HG03439 (cell line): Measurements from ENCODE around the gene PIAS1.

Experiments used
- ATAC-seq: cut with Tn5 transposase; IDR thresholded peaks from one replicate; pipeline ENCODE4 v1.9.1; 2021; ENCODE audit warnings: mild to moderate bottlenecking, moderate library complexity; ENCODE audit not compliant: unreplicated experiment

The PIAS1 gene

DNA sequence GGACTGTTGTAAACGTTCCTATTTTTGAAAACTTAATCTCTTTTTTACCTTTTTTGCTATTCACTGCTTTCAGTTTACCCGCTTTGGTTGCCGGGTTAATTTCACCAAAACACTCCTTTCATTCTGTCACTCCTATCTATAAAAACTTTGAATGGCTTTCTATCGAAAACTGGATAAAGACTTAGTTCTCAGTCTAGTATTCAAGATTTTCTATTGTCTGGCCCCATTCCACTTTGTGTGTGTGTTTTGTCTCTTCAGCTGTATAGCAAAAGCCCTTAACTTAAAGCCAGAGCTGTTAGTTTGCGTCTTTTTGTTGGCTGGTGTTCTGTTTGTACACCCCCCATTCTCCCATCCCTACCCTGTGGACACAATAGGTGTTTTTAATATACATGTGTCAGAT, 7.5 kb downstream of the PIAS1 start:
- ATAC-seq, result no peak

DNA sequence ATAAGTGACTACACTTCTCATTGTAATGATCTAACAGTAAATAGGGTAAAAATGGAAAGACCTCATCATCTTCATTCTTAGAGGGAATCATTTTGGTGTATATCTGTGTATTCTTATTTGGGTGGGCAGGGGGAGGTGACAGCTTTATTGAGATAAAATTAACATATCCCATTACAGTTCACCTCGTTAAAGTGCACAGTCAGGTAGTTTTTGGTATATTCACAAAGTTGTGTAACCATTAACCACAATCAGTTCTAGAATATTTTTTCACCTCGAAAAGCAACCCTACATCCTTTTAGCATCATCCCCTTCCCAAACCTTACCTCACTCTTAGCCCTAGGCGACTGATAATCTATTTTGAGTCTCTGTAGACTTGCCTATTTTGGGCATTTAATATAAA, 8.1 kb downstream of the PIAS1 start:
- no peak for ATAC-seq

DNA sequence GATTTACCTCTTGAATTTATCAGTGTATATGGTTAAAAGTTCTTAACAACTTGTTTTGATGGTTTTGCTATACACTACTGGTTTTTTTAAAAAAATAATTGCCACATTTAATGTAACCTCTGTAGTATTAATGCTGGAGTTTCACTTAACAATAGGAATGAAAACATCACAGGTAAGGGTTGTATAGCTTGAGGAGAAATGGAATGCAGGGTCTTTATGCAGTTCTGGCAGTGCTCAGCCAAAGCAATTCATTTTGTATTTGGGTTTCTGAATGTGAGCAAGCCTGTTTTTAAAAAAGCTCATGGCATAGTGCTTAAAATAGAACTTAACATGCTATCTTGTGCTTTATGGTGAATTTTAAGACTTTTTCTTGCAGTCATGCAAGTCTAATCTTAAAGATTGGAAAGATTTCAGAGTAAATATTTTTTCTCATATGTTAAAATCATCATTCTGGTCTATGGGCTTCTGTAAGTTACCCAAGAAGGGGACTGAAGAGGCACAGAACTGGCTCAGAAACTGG, 8.9 kb downstream of the PIAS1 start:
- no peak for ATAC-seq

DNA sequence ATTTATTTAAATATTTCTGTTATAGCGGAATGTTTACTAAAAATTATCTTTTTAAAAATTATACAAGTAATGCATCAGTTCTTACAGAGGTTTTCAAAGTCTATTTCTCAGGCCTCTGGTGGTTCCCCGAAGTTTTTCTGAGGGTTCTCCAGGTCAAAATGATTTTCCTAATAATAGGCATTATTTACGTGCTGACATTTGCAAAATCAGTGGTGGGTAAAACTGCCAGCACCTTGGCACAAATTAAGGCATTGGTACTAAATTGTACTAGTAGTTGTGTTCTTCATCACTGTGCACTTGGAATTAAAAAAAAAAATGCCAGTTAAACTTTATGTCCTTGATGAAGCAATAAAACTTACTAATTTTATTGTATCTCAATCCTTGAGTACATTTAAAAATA, 9.5 kb downstream of the PIAS1 start:
- no peak for ATAC-seq

DNA sequence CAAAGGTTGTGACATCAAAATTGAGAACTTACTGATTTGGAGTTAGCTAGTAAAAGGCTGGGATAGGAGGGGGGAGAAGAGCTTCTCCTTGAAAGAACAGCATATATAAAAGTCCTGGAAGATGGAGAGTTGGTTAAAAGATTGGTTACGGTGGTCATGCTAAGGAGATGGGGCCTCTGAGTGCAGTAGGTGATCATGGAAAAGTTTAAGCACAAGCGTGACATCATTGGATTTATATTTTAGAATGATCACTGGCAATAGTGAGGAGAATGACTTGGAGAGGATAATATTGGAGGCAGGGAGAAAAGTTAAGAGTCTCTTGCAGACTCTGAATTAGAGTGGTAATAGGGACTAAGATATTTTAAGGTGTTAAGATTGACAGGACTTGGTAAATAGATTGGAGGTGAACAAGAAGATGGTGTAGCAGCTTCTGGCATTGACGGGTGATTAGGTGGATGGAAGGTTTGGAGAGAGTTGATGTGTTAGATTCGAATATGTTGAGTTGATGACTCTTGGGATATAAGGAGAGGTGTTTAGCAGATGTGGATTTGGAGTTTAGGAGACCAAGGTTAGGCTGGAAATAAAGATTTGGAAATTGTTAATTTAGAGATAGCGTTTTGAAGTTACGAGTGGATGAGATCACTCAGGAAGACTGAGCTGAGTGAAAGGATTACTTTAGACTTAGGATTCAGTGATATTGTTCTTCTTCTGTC, 19.6 kb downstream of the PIAS1 start:
- no peak for ATAC-seq

DNA sequence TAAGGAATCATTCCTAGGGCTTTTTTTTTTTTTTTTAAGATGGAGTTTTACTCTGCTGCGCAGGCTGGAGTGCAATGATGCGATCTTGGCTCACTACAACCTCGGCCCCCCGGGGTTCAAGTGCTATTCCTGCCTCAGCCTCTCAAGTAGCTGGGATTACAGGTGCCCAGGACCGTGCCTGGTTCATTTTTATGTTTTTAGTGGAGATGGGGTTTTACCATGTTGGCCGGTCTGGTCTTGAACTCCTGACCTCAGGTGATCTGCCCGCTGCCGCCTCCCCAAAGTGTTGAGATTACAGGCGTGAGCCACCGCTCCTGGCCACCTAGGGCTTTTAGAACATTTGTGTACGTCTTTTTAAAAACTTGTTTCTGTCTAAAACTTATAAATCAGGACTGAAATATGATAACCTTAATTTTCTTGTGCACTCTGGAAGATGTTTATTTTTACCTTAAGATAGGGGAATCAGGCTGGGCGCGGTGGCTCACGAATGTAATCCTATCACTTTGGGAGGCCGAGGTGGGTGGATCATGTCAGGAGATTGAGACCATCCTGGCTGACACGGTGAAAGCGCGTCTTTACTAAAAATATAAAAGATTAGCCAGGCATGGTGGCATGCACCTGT, 21.8 kb downstream of the PIAS1 start:
- ATAC-seq, result no peak

DNA sequence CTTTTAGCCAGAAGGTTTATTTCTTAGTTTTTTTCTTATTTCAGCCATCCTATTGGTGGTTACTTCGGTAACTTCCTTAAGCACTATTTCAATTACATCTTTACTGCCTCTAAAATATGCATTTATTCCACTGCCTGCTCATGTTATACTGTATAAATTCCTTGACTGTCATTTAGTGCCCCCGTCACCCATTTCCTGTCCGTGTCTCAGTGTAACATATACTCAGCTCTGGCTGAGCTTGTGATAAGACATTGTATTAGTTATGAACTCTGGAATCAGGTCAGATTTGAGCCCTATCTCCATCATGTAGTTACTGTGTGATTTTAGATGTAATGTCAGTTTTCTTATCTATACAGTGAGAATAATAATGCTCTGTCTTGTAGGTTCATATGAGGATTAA, 24.2 kb downstream of the PIAS1 start:
- ATAC-seq, result no peak

DNA sequence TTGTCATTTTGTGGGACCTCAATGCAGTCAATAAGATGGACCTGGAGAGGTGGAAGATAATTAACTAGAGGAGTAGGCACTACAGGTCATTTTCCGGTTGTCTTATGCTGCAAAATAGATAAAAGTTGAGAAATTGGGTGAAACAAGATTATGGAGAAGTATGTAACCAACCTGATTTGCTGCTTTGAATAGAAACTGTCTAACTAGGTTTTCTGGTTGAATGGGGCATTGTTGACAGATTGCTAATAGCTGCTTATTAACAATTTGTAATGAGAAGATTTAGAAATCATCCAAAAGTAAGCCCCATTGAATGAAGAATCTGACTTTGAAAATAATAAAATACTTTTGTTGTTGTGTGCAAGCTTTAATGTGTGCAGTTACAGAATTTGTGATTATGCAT, 26.2 kb downstream of the PIAS1 start:
- ATAC-seq, result no peak

DNA sequence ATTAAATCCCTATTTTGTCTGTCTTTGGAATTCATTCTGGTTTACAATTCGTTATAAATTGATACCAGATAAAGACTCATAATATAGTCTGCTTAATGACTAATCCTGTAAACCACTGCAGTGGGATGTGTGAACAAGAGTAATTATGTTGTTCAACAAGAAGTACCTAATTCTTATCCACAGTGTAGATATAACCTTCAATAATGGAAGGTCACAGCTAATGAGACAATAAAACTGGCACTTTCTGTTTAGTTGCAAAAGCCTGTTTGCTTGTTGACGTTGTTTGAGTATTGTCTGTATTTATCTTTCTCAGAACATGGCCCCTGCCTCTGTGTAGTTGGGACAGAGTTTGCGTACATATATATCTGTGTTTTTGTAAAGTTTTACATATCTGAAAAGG, 26.7 kb downstream of the PIAS1 start:
- ATAC-seq, result no peak

DNA sequence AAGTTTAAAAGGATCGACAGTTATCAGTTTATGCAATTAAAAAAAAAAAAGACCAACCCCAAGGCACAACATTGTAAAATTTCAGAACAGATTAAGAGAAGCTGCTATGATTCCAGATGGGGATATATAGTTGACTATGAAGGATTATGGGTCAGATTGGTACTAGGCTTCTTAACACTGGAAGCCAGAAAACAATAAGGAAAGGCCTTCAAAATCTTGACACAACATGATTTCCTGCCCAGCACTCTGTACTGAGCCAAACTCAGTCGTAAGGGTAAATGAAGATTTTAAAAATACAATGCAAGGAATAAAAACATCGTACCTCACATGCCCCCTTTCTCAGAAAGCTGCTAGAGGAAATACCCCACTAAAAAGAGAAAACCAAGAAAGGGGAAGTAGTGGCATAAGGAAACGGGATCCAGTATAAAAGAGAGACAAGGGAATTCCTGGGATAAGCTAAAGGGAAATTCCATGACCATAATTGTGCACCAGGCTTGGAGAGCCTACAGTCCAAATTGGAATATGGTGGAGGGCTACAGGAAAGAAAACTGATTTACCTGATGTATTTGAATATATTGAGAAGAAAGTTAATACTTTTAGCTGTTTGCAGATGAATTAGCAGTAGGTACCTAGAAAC, 27.9 kb downstream of the PIAS1 start:
- ATAC-seq, result no peak

DNA sequence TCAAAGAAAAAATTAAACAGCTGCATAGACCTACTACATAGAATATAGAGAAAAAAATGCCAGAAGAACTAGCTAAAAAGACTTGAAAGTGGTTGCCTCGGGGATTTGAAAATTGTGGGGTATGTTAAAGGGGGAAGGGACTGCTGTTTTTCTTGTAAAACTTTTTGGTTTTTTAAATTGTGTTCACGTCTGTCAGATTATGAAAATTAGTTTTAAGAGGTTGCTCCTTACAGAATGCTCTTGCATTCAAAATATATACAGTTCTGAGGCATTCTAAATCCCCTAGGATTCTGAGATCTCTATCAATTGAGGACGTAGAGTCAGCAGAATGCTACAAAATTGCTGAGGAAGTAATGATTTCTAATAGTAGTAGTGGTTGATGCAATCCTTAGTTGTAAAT, 28.6 kb downstream of the PIAS1 start:
- ATAC-seq, result no peak

DNA sequence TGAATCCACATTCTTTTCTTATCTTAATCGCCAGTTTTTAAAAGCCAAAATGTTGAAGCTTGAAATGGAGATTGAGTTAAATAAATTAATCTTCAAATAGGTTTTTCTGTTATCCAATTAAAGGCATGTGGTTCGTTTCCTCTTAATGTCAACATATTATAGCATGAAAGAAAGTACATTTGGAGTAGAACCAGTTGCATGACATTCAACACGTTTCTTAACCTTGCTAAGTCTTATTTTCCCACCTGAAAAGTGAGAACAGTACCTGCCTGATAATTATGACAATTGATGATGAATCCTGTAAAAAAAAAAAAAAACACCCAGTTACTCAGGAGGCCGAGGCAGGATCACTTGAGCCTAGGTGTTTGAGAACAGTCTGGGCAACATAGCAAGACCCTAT, 29.3 kb downstream of the PIAS1 start:
- ATAC-seq, result no peak

DNA sequence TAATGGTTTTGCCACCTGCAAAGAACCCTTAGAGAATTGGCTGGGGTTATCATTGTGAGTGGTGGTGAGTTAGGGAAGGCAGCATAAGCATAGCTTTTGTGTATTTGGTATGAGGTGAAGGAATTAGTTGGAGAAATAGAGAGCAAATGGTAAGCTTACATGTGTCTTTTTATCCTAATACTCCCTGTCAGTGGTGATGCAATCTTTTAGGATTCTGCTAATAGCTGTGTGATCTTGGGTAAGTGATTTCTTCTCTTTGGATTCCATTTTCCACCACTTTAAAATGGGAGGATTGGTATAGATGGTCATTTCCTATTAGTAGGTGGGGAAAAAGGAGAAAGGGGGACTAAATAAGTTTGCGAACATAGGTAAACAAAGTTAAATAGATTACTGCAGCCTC, 30.9 kb downstream of the PIAS1 start:
- no peak for ATAC-seq

DNA sequence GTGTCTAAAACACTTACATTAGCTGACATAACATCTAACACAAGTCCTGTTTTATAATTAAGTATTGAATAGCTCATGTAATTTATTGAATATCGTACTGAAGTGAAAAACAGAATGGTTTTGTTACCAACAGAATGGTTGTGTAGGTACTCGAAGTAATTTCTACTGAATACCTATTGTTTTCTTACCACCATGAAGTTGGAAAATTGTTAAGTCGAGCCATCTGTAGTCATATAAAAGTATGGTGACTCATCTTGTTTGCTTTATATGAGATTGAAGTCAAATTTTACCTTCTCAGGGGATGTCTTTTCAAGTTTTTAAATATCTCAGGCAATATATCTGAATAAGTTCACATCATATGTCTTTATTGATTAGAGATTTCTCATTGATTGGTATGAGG, 37.6 kb downstream of the PIAS1 start:
- ATAC-seq, result no peak

DNA sequence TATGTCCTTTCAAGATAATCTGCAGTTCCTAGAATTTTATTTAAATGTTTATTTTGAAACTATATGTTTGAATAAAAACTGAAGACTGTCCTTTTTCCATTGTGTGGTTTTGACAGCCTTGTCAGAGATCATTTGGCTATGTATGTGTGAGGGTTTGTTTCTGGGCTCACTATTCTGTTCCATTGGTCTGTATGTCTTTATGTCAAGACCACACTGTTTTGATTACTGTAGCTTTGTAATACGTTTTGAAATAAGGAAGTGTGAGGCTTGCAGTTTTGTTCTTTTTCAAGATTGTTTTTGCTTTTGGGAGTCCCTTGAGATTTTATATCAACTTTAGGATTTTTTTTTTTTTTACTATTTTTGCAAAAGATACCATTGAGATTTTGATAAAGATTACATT, 42.0 kb downstream of the PIAS1 start:
- ATAC-seq, result no peak

DNA sequence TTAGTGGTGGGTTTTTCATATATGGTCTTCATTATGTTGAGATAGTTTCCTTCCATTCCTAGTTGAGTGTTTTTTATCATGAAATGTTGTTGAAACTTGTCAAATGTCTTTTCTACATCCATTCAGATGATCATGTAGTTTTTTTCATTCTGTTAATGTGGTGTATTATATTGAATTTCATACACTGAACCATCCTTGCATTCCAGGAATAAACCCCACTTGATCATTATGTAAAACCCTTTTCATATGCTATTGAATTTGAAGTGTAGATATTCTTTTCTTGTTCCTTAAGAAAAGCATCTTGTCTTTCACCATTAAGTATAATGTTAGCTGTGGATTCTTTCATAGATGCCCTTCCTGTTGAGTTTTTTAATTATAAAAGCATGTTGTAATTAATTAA, 42.9 kb downstream of the PIAS1 start:
- no peak for ATAC-seq

DNA sequence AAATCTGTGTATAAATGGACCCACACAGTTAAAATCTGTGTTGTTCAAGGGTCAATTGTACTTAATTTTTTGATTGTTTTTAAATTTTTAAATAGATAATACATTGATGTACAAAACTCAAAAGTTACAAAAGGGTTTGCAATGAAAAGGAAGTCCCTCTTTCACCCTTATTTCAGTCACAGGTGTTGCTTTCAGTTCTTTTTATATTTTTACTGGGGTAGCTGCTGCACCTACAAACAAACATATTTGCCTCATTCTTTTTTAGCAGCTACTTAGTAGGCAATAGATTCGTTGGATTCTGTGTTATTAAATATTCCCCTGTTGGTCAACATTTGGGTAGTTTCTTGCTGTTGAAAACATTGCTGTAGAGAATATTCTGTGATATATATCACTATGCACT, 44.4 kb downstream of the PIAS1 start:
- ATAC-seq, result no peak

DNA sequence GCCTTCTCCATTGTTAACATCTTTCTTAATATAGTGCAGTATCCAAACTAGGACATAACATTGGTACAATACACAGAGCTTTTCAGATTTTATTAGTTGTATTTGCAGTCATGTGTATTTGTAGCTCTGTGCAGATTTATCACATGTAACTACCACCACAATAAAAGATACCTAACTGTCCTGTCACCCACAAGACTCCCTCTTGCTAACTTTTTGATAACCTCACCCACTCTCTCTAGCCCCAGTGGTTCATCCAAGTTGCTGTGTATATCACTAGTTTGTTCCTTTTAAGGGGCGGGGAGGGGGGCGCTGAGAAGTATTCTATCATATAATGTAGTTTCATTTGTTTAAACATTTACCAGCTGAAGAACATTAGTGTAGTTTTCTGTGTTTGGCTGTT, 46.1 kb downstream of the PIAS1 start:
- no peak for ATAC-seq

DNA sequence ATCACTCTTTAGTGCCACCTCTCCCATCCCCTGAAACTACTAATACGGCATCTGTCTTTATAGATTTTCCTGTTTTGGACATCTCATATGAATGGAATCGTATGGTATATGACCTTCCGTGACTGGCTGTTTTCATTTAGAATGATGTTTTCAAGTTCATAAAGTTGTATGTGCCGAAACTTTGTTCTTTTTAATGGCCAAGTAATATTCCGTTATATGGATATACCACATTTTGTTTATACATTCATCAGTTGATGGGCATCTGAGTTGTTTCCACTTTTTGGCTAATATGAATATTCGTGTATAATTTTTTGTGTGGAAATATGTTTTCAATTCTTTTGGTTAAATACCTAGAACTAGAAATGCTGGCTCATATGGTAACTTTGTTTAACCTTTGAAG, 49.5 kb downstream of the PIAS1 start:
- ATAC-seq, result no peak

DNA sequence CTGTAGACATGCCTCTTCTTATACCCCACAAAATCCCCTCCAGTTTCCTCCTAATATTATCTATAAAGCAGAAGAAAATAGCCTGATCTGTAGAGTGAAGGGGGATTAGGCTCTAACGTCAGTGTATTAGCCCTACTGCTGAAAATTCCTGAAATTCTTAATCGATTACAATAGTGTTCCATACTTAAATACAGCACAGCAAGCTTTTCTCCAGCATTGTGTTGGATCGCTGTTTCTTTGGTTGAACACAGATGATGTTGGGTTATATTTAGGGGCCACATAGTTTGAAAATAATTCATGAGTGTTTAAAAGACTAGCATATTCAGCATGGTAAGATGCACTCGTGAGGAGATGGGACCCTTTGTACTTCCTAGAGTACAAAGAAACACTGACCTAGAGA, 52.5 kb downstream of the PIAS1 start:
- no peak for ATAC-seq

DNA sequence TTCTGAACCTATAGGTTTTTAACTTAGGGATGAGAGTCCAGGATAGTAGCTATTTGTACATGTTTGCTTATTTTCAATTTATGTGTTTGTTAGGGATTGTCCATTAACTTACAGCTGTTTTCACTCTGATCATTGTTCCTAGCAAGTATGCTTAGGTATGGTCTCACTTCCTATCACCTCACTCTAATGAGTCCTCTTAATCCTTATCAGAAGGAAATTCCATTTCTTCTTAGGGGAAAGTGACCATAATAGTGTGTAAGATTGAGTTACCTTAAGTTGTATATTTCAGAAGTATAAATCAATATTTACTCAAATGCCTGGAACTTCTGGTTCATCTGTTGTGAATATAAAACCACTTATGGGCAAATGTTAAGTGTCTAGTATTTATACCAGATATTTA, 53.0 kb downstream of the PIAS1 start:
- ATAC-seq, result no peak

DNA sequence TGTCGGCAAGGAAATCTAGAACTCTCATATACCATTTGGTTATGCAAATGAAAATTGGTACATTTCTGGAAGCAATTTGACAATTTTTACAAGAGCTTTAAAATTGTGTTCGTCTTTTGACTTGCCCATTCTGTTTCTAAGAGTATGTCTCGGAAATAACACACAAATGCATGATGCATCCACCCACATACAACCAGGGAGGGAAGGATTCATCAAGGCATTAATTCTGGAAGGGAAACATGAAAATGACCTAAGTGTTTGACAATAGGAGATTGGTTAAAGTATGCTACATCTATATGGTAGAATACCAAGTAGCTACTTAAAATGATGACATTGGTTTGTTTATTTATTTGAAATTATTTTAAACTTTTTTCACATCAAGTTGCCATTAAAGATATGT, 58.6 kb downstream of the PIAS1 start:
- no peak for ATAC-seq
